ENCODE measurements around the gene CPEB1.
"Not testable (repeated sequence)": the region's sequence is repeated elsewhere in the genome, so short reads cannot be mapped to it uniquely, and the experiment has no call there.

The CPEB1 gene

DNA sequence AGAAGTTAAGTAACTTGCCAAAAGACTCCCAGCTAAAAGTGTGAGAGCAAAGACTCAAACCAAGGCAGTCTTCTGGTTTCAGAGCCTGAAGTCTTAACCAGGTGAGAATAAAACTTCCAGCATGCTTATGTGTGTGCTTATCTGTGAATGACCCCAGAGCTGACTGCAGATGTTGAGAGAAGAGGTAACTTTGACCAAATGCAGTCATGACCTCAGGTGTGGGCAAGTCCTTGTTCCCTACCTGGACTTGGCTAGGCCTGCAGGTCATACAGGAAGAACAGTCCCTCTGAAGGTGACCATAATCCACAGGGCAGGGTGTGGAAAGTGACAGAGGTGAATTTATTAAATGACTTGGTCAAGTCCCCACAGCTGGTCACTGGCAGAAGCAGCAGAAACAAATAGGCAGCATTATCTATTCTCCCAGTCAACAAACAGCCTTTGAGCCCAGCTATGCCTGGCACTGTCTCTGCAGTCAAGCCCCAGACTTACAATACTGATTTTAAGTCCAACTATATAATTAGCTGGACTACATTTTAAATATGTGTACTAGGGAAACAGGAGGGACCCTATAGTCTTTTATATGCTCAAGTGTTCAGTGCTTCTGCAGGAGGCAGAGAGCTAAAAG, 3.0 kb upstream of the CPEB1 start:
- TF ChIP-seq, protein P1, sequence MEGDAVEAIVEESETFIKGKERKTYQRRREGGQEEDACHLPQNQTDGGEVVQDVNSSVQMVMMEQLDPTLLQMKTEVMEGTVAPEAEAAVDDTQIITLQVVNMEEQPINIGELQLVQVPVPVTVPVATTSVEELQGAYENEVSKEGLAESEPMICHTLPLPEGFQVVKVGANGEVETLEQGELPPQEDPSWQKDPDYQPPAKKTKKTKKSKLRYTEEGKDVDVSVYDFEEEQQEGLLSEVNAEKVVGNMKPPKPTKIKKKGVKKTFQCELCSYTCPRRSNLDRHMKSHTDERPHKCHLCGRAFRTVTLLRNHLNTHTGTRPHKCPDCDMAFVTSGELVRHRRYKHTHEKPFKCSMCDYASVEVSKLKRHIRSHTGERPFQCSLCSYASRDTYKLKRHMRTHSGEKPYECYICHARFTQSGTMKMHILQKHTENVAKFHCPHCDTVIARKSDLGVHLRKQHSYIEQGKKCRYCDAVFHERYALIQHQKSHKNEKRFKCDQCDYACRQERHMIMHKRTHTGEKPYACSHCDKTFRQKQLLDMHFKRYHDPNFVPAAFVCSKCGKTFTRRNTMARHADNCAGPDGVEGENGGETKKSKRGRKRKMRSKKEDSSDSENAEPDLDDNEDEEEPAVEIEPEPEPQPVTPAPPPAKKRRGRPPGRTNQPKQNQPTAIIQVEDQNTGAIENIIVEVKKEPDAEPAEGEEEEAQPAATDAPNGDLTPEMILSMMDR (IDR thresholded peaks at IDR 0.05; ENCODE audit: insufficient read depth, low read depth, low read length, missing control alignments): no peak
- H3K4me3 ChIP-seq (ENCODE audit: low read length): no peak overlapping the region
- DNase-seq (ENCODE audit: low read depth): no peak

DNA sequence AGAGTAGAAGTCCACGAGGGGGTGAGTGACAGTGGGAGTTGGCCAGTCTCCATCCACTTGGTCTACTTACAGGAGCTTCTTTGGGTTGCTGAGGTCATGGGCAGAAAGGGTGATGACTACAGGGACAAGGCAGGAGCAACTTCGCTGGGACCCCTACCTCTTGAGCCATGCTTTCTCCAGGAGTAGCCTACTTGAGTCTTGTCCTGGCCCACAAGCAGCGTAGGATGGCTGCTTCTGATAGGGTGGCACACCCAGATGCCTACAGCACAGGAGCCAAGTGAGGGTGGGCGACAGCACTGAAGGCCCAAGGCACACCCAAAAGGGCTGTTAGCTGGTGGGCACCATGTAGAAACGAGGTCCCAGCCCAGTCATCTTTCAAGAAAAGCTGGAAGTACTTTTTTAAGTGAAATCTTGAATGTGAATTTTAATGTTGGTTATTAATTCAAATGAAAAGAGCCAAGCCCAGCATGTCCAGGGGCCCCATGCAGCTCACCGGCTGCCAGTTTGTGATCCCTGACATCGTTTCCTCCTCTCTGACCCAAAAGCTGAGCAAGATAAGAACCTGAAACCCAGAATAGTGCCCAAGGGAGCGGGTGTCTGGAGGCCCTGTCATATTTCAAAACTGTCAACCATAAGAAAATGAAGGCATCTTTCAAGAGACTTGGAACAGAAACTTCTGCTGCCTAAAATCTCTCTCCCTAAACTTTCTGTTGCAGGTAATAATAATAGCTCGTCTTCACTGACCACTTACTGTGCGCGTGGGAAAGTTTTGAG, 2.2 kb upstream of the CPEB1 start:
- no peak overlapping the region for H3K4me3 ChIP-seq (ENCODE audit: low read length)
- TF ChIP-seq, protein P1 (IDR thresholded peaks at IDR 0.05; ENCODE audit: insufficient read depth, low read depth, low read length, missing control alignments): no peak

DNA sequence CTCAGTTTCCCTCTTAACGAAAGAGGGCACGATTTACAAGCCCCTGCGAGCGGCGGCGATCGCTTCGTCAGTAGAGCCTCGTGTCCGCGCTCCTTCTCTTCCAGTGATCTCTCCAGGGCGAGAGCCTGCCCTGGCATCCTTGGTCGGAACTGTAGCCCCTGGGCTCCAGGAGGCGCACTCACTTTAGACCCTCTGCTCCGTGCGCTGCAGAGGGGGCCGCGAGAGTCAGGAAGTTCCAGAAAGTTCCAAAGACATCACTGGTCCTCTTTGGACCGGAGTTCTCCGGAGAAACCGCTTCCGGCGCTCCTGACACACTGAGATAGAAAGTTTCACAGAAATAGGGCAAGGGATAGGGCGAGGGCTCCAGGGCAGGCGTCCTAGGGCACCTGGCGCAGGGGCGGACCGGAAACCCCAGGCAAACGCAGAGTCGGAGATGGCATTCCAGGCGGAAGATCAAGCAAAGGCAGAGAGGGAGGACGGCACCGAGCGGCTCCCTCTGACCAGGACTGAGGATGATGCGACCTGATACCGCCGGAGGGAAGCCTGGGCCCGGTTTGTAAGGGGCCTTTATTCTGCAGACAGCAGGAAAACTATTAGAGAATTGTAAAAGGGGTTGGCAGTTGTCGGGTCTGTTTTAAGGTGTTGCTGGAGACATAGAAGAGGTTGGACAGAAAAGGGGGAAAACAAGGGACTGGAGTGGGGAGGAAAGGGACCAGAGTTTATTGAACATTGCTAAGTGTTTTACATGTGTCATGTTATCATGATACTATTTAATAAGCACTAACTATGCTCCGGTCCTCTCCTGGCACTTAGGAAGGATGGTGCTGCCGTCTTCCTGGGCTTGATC, 1.3 kb upstream of the CPEB1 start:
- no peak for DNase-seq (ENCODE audit: low read depth)
- TF ChIP-seq, protein P1 (IDR thresholded peaks at IDR 0.05; ENCODE audit: insufficient read depth, low read depth, low read length, missing control alignments): no peak
- no peak overlapping the region for H3K4me3 ChIP-seq (ENCODE audit: low read length)

More for the DNA sequence above, 2.2 kb upstream of the CPEB1 start:
- DNase-seq (ENCODE audit: low read depth): no peak

DNA sequence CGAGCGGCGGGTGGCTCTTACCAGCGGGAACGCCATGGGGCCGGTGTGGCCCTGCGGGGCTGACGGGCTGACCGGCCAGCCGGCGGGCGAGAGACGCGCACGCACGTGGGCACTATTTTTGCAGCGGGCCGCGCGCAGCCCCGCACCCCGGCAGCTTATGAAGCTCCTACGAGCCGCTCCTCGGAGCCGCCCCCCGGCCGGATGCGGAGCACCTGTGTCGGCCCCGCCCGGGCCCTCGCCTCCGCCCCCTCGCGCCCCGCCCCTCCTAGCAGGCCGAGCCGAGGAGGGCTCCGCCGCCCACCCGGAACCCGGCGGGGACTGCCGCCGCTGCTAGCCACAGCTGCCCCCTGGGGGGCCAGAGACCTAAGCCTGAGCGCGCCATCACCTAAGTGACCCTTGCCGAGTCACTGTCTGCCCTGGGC, 683 bp upstream of the CPEB1 start:
- no peak overlapping the region for H3K4me3 ChIP-seq (ENCODE audit: low read length)
- TF ChIP-seq, protein P1 (IDR thresholded peaks at IDR 0.05; ENCODE audit: insufficient read depth, low read depth, low read length, missing control alignments): no peak
- DNase-seq (ENCODE audit: low read depth): no peak

DNA sequence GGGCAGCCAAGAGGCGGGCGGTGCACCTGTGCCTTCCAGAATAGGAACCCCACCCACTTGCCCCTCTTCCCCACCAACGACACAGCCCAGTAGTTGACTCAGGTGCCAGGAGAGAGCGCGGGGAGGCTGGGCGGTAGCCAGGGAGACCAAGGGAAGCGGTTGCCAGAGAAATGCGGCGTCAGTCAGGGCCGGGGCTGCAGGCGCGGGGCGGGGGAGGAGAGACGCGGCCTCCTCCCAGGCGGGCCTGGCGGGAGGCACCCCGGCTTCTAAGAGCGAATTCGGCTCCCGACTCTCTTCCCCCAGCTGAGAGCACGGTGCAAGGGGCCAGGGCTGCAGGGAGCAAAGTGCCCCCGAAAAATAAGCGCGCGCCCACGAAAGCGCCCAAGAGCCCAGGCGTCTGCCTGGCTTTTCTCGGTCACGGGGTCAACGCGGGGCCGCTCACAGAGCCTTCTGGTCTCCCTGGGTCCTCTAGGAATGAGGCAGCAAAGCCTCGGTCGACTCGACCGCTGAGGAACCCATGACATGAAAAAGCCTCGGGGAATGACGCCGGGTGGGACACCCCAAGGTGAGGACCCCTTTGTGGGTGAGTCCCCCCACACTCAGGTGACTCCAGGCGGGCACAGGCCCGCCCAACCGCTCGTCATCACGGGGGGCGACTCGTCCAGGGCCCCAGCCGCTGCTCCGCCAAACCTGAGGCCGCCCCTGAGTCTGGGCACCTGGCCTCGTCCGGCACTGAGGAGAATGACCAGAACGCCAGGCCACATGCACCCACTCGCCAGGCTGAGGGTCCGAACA, 716 bp downstream of the CPEB1 start:
- no peak for DNase-seq (ENCODE audit: low read depth)
- no peak overlapping the region for H3K4me3 ChIP-seq (ENCODE audit: low read length)
- TF ChIP-seq, protein P1 (IDR thresholded peaks at IDR 0.05; ENCODE audit: insufficient read depth, low read depth, low read length, missing control alignments): no peak

DNA sequence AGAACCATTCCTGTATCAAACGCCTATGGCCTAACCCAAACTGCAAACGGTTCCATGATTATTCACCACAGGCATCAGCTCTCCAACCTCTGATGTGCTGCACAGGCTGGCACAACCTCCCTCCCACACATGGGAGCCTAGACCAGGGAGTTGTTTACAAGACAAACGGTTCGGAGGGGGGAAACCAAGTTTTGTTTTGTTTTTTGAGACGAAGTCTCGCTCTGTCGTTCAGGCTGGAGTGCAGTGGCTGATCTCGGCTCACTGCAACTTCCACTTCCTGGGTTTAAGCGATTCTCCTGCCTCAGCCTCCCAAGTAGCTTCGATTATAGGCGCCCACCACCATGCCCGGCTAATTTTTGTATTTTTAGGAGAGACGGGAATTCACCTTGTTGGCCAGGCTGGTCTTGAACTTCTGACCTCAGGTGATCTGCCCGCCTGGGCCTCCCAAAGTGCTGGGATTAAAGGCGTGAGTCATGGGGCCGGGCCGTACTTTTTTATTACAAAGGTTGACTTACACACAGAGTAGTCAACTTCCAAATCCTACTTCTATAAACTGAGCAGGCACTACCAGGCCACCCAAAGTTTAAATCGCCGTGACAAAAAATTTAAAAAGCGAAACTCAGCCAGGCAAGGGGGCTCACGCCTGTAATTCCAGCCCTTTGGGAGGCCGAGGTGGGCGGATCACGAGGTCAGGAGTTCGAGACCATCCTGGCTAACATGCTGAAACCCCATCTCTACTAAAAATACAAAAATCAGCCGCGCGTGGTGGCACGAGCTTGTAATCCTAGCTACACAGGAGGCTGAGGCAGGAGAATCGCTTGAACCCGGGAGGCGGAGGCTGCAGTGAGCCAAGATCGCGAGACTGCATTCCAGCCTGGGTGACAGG, 2.0 kb downstream of the CPEB1 start:
- not testable (repeated sequence) for DNase-seq (ENCODE audit: low read depth); H3K4me3 ChIP-seq (ENCODE audit: low read length)

All from epithelial cell of esophagus (primary cell).